Cerebellar cortex (tissue), 1 donor: ENCODE data around the gene PSTPIP1.

Experiments used
- DNase-seq: peaks from one replicate; pipeline ENCODE4 v3.0.0-alpha.2; 2015; ENCODE audit warnings: low spot score

PSTPIP1 gene

DNA sequence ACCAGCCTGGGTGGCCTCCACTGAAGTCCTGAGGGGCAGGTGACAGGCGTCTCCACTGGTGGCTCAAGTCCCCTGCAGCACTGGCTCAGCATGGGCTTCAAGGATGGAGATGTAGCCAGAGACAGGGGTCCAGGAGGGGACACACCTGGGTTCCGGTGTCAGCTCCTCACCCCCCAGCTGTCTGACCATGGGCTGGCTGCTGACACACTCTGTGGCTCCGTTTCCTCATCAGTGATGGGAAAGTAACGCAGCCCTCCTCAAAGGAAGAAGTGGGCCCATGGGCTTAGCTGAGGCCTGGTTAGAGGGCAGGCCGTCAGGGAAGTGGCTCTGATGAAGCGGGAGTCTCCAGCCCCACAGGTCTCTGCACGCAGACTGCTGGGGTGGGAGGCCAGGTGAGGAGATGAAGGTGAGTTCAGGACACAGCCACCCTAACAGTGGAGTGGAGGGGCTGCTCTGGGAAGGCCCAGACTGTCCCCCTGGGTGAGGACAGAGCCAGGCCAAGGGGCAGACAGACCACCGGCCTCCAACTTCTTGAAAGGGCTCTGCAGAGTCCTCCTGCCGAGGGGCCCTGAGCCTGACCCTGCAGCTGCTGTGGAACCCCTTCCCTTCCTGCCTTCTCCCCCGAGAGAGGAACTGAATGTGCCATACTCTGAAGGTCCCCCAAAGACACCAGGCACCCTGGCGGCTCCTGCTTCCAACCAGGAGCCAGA lies 24.0 kb downstream of the PSTPIP1 start:
- DNase-seq: no peak

- no peak for DNase-seq
Observed at GRCh38 chr15:77019521-77020331, 24.8 kb downstream of the PSTPIP1 start.

DNA sequence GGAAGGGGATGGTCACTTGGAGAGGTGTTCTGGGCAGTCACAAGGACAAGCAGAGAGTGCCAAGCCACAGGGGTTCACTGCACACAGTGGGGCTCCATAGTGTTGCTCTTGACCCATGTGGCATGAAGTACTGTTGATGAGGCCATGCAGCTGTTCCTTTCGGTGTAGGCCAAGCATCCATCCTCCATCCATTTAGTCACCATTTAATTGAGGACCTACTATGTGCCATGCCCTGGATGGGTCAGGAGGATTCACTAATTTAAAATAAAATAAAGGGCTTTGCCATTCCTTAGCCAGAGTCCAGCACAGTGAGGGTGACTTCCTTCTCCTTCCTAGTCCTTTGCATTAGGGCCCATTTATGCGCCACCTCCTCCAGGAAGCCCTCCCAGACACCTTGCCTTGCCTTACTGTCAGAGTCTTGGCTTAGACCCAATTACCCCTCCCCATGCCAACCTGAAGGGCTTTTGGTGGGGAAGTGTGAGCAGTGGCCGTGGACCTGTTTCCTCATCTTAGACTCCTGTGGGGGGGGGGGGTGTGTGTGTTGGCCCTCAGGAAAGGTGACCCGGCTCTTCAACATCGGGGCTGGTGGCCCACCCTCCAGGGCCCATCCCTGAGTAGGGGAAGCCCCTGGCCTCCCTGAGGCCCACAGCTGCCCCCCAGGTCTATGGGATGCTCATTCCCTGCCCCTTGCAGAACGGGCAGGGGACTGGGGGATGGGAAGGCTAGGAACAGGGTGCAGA lies 25.6 kb downstream of the PSTPIP1 start:
- no peak for DNase-seq

GRCh38 chr15:77021088-77021481 lies 26.2 kb downstream of the PSTPIP1 start:
- no peak for DNase-seq

DNA sequence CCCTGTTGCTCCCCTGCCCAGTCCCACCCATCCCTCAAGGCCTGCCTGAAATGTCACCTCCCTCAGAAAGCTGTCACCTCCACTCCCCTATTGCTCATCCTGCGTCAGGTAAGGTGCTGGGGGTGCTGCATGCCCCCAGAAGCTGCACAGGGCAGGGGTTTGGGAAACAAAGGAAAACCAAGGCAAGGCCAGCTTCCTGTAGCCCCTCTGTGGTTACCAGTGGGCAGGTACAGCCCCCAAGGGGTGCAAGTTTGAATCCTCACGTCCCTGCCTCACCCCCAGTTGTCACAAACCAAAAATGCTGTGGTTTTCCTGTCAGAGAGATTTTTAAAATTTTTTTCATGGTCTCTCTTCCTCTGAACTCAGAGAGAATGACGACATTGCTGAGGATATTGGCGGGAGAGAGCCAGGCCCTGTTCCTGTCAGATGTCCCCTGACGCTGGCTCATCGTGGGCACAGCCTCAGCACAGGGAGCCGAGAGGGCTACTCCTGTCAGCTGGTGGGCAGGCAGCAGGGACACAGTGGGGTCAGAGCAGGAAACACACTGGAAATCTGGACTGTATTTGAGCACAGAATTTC lies 27.0 kb downstream of the PSTPIP1 start:
- DNase-seq: no peak

DNA sequence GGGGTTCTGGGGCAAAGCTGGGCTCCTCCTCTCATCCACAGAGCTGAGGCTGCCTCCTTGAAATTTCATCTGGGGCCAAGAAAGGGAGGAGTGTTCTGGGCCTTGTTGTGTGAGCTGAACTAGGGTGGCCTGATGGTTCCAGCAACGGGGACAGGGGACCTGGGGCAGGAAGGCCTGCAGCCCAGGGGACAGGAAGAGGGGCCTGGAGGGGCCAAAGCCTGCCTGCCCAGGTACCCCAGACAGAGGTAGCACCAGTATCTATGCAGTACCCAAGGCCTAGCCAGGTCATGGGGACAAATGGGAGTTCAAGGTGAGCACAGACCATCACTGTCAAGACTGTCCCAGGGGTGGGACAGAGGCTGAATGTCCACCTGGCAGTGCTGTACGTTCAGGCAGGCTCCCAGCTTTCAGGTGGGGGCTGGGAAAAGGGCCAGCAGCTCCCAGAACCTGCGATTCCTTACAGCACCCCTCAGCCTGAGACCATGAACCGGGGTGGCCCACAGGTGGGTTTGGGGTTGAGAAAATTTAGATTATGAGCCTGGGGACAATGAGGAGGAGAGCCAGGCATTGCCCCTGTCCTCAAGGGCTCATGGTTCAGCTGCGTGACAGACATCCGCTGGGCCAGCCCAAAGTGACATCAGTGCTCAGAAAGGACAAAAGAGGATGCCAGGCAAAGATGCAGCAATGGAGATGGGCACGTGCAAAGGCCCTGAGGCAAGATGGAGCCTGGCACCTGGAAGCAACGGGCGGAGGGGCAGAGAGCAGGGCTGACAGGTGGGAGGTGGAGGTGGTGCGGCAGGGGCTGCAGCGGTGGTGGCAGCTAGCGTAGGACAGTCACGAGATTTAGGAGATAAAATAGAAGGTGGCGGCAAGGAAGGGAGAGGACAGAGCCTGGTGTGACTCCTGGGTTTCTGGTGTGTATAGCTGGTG lies 28.0 kb downstream of the PSTPIP1 start:
- DNase-seq: no peak

- DNase-seq: no peak
Observed at GRCh38 chr15:77023576-77024272, 28.8 kb downstream of the PSTPIP1 start.

- peak; percentile 61 for DNase-seq
Observed at GRCh38 chr15:77024273-77025082, 29.6 kb downstream of the PSTPIP1 start.

DNA sequence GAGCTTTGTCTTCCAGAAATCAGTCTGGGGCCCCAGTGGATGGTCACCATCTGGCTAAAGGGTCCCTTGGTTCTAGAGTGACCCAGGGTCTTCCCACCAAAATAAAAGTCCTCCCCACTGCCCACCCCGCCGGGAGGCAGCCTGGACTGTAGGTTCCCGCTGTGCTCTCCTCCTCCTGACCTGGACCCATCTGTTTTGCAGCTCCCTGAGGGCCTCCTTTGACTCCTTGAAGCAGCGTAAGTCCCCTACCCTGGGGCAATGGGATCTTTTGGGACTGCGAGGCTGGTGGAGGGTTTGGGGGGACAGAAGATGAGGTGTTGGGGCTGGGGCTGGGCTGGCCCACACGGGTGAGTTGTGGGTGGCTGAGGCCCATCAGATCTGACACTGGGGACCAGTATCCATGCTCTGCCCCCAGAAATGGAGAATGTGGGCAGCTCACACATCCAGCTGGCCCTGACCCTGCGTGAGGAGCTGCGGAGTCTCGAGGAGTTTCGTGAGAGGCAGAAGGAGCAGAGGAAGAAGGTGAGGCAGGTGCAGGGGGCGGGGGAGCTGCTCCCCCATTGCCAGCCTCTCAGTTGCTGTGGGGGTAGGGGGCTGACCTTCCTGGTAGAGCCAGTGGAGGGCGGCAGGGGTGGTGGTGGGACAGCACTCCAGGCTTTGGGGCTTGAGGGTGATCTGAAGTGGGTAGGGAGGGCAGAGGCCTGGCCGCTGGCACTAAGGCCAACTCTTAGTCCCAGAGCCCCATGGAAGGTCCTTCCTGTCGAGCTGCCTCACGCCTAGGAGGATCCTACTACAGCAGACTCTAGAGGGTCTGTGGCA lies 30.4 kb downstream of the PSTPIP1 start:
- DNase-seq: no peak

DNA sequence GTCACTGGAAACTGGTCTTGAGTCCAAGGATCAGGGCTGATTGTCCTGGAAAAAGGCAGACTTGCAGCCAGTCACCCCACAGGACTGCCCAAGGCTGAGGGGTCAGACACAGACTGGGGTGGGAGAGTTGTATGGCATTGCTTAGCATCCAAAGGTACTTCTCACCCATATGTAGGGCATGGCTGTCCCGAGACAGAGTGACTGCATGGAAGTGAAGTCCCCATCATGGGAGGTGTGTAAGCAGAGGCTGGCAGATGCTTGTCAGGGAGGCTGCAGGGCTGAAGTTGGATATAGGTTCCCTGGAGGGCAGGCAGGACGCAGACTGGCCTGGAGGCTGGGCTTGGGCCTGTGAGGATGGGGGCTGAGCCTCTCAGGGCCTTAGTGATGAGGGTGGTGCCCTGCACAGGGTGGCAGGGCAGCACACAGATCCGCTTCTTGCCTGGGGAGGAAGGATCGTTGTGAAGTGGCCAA lies 31.1 kb downstream of the PSTPIP1 start:
- no peak for DNase-seq

- no peak for DNase-seq
Observed at GRCh38 chr15:77026501-77027110, 31.7 kb downstream of the PSTPIP1 start.

DNA sequence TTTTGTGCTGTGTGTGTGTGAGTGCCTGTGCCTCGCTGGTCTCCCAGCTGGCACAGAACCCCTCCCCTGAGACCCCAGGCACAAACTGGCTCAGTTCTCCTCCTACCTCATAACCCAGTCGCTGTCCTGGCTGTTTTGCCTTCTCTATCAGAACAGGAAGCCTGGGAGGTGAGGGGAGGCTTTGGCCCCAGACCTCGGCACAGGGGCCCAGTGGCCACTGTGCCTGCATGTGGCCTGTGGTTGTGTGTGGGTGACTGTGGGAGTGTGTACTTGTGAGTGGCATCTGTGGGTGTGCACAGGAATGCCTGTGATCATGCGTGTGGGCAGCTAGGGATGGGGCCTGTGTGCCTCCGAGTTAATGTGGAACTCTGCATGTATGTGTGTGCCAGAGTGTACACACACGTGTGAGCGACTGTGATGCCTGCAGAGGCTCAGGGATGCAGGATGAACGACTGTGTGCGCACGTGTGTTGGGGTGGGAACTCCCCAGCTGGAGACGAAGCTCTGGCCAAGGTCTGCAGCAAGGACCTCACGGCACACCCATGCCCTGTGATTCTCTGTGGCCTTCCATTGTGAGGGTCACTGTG lies 32.3 kb downstream of the PSTPIP1 start:
- DNase-seq: no peak

DNA sequence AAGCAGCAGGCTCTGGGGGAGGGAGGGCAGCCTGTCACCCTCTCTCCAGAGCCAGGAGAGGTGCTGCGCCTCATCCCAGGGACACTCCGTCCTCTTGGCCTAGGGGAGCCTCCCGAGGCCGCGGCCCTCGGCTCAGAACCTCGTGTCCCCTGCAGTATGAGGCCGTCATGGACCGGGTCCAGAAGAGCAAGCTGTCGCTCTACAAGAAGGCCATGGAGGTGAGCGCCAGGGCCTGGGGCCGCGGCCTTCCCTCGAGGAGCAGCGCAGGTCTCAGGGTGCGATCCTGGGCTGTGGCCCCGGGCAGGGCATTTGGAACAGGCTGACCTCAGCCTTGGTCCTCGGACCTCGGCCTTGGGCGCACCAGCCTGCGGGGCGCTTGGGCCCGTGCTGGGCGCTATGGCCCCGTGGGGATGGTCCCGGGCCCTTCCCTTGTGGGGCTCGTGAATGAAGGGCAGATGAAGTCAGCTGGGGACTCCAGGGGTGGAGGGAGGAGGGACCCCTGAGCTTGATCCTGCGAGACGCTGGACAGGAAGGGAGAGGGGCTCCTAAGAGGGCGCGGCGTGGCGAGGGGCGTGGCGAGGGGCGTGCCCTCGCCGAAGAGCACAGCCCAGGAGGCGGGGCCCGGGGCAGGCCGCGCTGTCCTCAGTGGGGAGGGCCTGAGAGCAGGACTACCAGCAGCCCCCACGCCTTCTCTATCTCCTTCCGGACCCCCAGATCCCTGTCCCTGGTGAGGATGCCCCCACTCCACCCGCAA lies 32.9 kb downstream of the PSTPIP1 start:
- no peak for DNase-seq

DNA sequence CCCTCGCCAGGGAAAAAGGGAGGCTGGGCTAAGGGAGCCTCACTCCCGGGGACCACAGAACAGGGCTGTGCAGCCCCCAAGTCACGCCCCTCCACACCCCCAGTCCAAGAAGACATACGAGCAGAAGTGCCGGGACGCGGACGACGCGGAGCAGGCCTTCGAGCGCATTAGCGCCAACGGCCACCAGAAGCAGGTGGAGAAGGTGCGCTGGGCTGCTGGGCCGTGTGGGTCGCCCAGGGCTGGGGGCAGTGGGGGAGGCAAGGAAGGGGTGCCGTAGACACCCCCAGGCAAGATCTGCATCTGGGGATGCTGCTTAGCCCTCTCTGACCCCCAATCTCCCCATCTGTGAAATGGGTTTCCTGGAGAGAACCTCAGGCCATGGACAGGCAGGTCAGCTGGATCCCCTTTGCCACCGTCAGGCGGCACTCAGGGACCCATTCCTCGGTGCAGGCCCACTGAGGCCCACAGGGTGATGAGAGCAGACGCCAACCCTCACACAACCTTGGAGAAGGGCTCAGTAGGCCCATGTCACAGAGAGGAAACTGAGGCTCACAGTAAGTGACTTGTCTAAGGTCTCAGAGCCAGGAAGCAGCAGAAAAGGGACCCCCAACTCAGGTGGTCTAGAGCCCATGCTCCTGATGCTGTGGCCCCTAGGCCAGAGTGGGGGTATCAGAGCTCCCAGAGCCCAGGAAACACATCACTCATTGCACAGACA lies 33.7 kb downstream of the PSTPIP1 start:
- no peak for DNase-seq

GRCh38 chr15:77029166-77030047 lies 34.5 kb downstream of the PSTPIP1 start:
- no peak for DNase-seq
